HL-60 (cell line): ENCODE results near the gene KIAA1755.

ENCODE experiments used
- DNase-seq, 2 experiments: peaks; one replicate each; pipeline ENCODE4 v3.0.0-alpha.2; 2010 to 2020; ENCODE audit warnings: low read depth in 1 of 2, low spot score in 1 of 2
- H3K27ac ChIP-seq: fragments of 250-450 bp; sonication (Bioruptor Pico); replicated peaks from 2 replicates; pipeline ENCODE4 v1.5.1; 2020; ENCODE audit warnings: mild to moderate bottlenecking, moderate library complexity
- H3K27me3 ChIP-seq: fragments of 250-450 bp; sonication (Bioruptor Pico); 2 replicates; pipeline ENCODE4 v1.5.1; 2021; ENCODE audit warnings: mild to moderate bottlenecking, moderate library complexity; ENCODE audit not compliant: insufficient read depth, poor library complexity, severe bottlenecking
- H3K4me3 ChIP-seq: replicated peaks from 2 replicates; pipeline ENCODE4 v1.5.1; 2011; ENCODE audit warnings: mild to moderate bottlenecking, control low read depth, low read length; ENCODE audit not compliant: insufficient read depth
- CTCF ChIP-seq: IDR thresholded peaks from one replicate; pipeline ENCODE4 v1.5.1; 2011; ENCODE audit warnings: low read length, control low read depth, inconsistent platforms; ENCODE audit not compliant: insufficient read depth
- GABPA ChIP-seq: IDR thresholded peaks from 2 replicates; pipeline ENCODE4 v1.6.1; 2012; ENCODE audit warnings: low read depth
- POLR2AphosphoS5 ChIP-seq: IDR thresholded peaks from 2 replicates; pipeline ENCODE4 v1.6.1; 2012; ENCODE audit warnings: low read depth
- SPI1 ChIP-seq: IDR thresholded peaks from 2 replicates; pipeline ENCODE4 v1.6.1; 2012; ENCODE audit warnings: low read depth, mild to moderate bottlenecking, borderline replicate concordance
- TF ChIP-seq, protein P1 (sequence below): IDR thresholded peaks from 2 replicates; pipeline ENCODE4 v1.6.1; 2012; ENCODE audit warnings: low read depth; ENCODE audit not compliant: insufficient replicate concordance

Gene KIAA1755

DNA sequence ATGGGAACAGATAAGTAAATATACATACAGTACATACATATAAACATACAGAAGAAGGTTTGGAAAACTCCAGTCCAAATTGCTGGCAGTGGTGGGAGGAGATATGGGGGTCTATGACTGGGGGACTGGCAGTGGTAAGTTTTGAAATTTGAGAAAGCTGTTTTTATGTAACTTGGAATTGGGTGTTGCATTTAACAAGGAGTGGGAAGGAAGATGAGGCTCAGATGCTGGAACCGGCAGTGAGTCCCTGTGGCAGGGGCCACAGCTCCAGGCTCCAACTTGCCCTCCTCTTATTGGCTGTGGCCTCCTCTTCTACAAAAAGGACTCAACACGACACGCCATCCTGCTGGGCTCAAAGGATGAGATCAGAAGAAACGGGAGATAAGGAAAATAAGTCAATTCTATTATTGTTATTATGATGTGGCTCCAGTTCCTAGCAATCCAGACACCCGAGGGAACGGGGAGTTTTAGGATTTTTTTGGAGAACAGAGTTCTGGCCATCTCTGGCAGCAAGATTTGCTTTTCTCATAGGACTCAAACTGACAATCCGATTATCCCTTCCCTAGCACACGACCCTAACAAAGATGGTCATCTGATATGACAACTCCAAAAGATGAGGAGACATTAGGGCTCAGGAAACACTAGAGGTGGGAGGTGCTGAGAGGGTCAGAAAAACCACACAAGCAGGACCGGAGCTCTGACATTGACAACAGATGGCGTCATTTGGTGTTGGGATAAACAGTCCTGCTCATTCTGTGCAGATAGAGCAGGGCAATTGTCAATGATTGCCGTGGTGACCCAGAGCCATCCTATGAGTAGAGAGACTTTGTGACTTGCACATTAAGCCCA, 89.5 kb downstream of the KIAA1755 start:
- no peak for TF ChIP-seq POLR2AphosphoS5
- no peak for TF ChIP-seq GABPA
- no peak overlapping the region for H3K27ac ChIP-seq
- DNase-seq, result no peak
- no peaks in the 10 kb centered on the region for H3K27me3 ChIP-seq
- no peak overlapping the region for H3K4me3 ChIP-seq

DNA sequence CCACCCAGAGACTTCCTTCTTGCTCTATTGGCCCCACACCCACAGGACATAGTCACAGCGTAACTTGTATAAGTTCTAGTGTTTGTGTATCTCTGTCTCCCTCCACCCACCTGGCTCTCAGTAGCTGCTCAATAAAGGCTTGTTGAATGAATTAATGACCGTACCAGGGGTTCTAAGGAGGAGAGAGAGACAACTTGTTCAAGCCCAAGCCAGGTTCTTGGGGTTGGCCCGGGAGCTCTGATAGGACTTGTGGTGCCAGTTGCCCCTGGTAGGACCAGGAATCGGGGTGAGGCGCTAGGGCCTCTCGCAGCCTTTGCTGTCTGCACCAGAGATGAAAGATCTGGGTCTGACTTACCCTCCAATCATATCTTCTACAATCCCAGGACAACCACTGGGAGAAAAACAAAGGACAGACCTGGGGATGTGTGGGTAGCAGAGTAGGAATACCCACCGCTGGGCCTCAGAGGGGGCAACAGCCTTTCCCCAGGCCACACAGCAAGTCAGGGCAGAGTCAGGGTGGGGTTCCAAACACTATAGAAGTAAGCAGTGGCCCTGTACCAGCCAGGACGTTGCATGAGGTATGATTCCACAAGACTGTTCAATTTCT, 90.2 kb downstream of the KIAA1755 start:
- DNase-seq, result no peak
- TF ChIP-seq SPI1, result no peak
- TF ChIP-seq GABPA, result no peak
- TF ChIP-seq POLR2AphosphoS5, result no peak
- TF ChIP-seq, protein P1, sequence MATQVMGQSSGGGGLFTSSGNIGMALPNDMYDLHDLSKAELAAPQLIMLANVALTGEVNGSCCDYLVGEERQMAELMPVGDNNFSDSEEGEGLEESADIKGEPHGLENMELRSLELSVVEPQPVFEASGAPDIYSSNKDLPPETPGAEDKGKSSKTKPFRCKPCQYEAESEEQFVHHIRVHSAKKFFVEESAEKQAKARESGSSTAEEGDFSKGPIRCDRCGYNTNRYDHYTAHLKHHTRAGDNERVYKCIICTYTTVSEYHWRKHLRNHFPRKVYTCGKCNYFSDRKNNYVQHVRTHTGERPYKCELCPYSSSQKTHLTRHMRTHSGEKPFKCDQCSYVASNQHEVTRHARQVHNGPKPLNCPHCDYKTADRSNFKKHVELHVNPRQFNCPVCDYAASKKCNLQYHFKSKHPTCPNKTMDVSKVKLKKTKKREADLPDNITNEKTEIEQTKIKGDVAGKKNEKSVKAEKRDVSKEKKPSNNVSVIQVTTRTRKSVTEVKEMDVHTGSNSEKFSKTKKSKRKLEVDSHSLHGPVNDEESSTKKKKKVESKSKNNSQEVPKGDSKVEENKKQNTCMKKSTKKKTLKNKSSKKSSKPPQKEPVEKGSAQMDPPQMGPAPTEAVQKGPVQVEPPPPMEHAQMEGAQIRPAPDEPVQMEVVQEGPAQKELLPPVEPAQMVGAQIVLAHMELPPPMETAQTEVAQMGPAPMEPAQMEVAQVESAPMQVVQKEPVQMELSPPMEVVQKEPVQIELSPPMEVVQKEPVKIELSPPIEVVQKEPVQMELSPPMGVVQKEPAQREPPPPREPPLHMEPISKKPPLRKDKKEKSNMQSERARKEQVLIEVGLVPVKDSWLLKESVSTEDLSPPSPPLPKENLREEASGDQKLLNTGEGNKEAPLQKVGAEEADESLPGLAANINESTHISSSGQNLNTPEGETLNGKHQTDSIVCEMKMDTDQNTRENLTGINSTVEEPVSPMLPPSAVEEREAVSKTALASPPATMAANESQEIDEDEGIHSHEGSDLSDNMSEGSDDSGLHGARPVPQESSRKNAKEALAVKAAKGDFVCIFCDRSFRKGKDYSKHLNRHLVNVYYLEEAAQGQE, result no peak
- no peak overlapping the region for H3K4me3 ChIP-seq
- H3K27ac ChIP-seq, result no peak overlapping the region
- H3K27me3 ChIP-seq, result no peaks in the 10 kb centered on the region

DNA sequence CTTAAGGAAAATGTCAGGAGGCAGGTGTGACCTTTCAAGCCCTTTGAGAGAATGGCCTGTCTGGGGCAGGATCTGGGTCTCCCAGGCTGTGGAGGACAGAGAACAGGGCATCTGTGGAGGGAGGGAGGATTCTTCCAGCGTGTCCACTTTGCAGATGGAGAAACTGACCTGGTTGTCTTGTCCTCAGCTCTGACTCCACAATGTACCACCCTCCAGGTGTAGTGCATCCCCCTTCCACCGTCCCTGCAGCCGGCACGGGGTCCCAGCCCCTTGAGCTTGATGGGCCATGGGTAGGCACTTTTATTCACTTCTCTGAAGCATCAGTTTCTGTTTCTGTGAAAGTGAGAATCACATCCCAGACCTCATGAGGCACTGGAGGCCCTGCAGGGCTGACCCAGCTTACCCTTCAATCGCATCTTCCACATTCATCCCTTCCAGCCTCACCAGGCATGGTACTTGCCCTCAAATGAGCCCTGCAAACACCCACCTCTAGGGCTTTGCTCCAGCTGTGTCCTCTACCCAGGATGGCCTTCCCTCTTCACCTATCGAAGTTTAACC, 90.8 kb downstream of the KIAA1755 start:
- TF ChIP-seq GABPA (no peak), CTCF (no peak), SPI1 (no peak), POLR2AphosphoS5 (no peak)
- TF ChIP-seq, protein P1, result no peak
- H3K27ac ChIP-seq, result no peak overlapping the region
- H3K4me3 ChIP-seq, result no peak overlapping the region
- H3K27me3 ChIP-seq, result no peaks in the 10 kb centered on the region
- DNase-seq, result no peak

DNA sequence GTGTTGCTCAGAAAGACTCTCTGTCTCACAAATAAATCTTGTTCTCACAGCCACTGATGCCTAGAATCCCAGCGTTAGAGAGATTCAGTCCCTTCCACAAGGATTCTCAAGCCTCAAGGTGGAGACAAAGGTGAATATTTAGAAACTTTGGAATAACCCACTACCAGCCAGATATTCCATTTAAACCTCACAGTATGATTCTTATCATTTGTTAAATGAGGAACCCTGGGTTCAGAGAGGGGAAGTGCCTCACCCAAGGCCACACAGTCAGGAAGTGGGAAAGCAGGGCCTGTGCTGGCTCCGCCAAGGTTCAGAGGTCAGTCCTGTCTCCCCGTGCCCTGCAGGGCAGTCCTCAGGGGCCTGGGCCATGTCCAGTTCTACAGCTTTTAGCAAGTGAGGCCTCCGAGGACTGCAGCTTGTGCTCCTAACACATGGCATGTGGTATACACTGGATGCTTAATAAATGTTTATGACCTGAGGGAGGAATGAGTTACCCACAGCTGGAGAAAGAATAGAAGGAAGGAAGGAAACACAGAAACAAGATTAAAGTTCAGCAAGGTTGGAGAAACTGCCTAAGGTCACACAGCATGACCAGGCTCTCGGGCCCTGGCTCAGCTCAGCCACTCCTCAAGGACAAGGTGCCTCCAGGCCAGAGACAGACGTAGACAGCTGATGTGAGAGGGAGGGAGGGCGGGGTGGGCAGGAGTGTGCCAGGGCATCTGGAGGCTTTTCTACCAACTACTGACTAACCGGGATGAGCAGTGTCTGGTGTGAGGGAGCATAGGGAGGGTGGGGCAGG, 91.5 kb downstream of the KIAA1755 start:
- TF ChIP-seq GABPA (no peak), SPI1 (peak; percentile 95)
- H3K27ac ChIP-seq, result 0 out of 2 replicates have a peak overlapping the region, but pooled peaks have one; percentile 10
- H3K4me3 ChIP-seq, result no peak overlapping the region
- DNase-seq, result peak in 1 of 2 experiments; percentile 63
- no peaks in the 10 kb centered on the region for H3K27me3 ChIP-seq
